Ammon's horn (tissue), 1 donor: ENCODE data around the gene SNX15.
A peak's percentile ranks its signal among the peaks of the same experiment; 100 is the strongest.
"Not testable (repeated sequence)": the region's sequence is repeated elsewhere in the genome, so short reads cannot be mapped to it uniquely, and the experiment has no call there.

Experiments
- DNase-seq: peaks from one replicate; pipeline ENCODE4 v3.0.0-alpha.2; 2016; ENCODE audit warnings: low spot score

Gene SNX15

DNA sequence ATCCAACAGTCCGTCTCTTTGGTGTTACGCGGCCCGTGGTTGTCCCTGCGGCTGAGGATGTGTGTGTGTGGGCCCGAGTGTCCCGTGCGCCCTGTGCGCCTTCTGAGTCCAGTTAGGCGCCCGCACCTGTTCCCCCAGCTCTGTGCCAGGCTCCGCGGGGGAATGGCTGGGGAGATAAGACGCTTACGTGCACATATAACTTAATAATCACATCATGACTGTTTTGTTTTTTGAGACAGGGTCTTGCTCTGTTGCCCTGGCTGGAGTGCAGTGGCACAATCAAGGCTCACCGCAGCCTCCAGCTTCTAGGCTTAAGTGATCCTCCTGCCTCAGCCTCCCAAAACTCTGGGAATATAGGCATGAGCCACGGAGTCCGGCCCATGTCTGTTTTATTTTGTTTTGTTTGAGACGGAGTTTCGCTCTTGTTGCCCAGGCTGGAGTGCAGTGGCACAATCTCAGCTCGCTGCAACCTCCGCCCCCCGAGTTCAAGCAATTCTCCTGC is 12.5 kb upstream of the SNX15 start:
- DNase-seq: no peak

- no peak for DNase-seq
Observed at GRCh38 chr11:65016705-65017104, 10.5 kb upstream of the SNX15 start.

- no peak for DNase-seq
Observed at GRCh38 chr11:65017937-65018336, 9.3 kb upstream of the SNX15 start.

DNA sequence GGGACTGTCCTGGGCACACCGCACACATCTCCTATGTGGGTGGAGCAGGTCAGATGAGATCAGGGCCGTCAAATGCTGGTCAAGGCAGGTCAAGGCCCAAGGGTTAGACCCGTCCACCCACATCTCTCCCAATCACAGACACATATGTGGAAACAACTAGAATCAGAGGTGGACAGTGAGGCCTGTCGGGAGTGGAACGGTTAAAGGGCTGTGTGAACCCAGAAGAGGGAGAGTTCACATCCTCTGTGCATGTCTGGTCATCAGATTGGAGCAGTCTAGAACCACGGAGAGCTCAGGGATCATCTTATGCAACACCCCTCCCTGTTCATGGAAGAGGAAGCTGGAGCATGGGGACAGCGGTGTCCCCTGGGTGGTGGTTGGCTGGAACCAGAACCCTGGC is 7.4 kb upstream of the SNX15 start:
- DNase-seq: no peak

DNA sequence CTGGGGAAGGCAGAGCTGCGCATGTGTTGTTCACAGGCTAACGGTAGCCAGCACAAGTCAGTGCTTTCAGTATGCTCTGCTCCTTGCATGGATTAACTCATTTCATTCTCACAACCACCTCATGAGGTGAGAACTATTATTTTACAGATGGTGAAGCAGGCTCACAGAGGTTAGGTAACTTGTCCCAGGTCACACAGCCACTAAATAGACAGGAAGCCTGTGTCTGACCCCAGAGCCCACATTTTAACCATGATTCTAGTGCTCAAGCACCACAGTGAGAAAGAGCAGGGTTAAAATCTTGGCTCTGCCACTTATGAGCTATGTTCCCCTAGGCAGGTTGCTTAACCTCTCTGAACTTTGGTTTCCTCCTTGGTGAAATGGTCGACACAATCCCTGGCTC is 6.2 kb upstream of the SNX15 start:
- no peak for DNase-seq

GRCh38 chr11:65021509-65021908 is 5.7 kb upstream of the SNX15 start:
- no peak for DNase-seq

DNA sequence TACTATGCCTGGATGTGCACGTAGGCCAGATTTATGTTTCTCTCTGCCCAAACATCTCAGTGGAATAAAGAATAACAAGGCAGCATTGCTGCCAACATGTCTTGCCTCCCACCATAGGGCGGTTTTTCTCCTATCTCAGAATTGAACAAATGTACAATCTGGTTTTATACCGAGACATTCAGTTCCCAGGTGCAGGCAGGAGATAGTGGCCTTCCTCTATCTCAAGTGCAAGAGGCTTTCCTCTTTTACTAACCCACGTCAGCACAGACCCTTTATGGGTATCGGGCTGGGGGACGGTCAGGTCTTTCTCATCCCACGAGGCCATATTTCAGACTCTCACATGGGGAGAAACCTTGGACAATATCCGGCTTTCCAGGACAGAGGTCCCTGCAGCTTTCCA is 3.7 kb upstream of the SNX15 start:
- not testable (repeated sequence) for DNase-seq

DNA sequence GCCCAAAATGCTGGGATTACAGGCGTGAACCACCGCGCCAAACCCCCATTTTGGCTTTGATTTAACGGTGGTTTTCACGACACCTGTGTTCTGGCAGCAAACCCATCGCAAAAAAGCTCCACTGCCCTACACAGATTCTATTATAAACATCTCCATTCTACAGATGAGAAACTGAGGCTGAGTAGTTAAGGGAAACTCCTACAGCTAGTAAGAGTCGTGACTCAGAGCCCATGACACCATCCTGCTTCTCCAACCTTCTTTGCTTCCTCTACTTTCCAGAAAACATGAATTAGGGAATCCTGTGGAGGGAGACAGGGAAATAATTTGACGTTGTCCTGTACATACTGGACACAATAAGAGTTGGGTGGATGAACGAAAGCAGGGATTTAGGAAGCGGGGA is 429 bp upstream of the SNX15 start:
- DNase-seq: no peak

DNA sequence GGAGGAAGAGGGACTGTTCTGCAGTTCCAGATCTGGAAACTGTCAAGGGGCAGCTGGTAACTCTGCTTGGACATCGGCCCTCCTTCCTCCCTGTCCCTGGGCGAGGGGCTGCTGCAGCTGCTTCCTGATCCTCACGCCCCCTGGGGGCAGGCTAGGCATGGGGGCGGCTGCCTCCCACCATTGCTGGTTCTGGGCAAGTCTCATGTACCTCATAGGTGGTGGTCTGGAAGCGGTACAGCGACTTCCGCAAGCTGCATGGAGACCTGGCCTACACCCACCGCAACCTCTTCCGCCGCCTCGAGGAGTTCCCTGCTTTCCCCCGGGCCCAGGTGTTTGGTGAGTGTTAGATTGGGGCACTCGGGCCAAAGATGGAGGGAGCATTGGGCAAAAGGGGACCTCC is 5.0 kb downstream of the SNX15 start:
- DNase-seq: no peak

DNA sequence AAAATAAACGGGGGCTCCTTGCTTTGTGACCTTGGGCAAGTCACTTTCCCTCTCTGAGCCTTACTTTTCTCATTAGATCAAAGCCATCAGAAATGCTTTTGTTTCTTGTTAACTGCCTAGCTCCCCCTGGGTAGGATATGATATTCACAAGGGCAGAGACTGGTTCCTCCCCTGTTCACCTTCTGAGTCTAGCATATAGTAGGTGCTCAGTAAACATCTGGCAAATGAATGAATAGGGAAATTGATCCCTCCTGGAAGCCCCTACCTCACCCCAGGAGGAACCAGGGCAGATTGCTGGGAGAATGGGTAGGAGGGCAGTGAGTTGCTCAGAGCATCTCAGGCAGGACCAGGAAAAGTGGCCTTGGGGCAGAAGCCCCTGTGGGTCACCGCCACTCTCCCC is 7.2 kb downstream of the SNX15 start:
- no peak for DNase-seq

- no peak for DNase-seq
Observed at GRCh38 chr11:65035579-65035978, 8.3 kb downstream of the SNX15 start.

- peak; percentile 81 for DNase-seq
Observed at GRCh38 chr11:65036931-65037330, 9.7 kb downstream of the SNX15 start.

GRCh38 chr11:65040520-65040846 is 13.2 kb downstream of the SNX15 start:
- DNase-seq: no peak

DNA sequence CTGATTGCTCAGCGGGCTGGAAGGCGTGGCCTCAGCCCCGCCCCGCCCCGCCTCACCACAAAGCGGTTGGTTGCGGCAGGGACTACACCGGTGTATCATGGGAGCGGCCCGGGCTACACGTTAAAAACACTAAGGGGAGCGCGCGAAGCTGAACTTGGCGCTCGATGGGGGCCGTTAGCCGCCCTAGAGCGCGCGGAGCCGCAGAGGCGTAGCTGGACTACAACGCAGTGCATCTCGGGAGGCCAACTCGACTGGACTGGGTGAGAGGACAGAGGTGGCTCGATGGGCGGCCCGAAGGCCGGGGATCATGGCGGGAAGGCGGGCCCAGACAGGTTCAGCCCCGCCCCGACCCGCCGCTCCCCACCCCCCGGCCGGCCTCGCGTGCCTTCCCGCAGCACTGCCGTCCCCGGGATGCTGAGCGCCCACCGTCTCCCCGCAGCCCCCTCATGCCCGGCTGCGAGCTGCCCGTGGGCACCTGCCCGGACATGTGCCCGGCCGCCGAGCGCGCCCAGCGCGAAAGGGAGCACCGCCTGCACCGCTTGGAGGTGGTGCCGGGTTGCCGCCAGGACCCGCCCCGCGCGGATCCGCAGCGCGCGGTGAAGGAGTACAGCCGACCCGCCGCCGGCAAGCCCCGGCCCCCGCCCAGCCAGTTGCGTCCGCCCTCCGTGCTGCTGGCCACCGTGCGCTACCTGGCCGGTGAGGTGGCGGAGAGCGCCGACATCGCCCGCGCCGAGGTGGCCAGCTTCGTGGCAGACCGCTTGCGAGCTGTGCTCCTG is 13.8 kb downstream of the SNX15 start, which contains the start of gene SAC3D1:
SAC3D1 (plus strand) TSS at position 364 of the 776 bp plus-strand sequence; CDS start at position 447, 83 bp downstream.
- peak; percentile 94 for DNase-seq

GRCh38 chr11:65042891-65043290 is 15.7 kb downstream of the SNX15 start:
- no peak for DNase-seq

GRCh38 chr11:65043881-65044501 is 16.8 kb downstream of the SNX15 start:
- DNase-seq: peak; percentile 74

- no peak for DNase-seq
Observed at GRCh38 chr11:65045061-65045460, 17.8 kb downstream of the SNX15 start.

DNA sequence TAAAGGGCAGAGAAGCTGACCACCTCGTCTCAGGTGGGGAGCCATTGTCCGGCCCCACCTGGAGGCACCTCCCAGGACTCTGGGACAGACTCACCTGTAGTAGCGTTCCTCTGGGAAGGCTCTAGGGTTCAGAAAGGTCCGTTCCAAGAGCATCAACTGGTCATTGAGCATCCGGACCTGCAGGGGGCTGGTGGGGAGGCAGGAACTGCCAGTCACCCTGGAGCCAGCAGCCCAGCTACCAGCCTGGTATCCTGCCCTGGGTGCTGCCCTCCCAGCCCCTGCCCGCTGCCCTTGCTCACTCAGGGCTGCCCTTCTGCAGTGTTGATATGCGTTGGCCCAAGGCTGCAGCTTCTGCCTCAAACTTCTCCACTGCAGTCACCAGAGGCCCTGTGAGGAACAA is 18.5 kb downstream of the SNX15 start:
- no peak for DNase-seq

DNA sequence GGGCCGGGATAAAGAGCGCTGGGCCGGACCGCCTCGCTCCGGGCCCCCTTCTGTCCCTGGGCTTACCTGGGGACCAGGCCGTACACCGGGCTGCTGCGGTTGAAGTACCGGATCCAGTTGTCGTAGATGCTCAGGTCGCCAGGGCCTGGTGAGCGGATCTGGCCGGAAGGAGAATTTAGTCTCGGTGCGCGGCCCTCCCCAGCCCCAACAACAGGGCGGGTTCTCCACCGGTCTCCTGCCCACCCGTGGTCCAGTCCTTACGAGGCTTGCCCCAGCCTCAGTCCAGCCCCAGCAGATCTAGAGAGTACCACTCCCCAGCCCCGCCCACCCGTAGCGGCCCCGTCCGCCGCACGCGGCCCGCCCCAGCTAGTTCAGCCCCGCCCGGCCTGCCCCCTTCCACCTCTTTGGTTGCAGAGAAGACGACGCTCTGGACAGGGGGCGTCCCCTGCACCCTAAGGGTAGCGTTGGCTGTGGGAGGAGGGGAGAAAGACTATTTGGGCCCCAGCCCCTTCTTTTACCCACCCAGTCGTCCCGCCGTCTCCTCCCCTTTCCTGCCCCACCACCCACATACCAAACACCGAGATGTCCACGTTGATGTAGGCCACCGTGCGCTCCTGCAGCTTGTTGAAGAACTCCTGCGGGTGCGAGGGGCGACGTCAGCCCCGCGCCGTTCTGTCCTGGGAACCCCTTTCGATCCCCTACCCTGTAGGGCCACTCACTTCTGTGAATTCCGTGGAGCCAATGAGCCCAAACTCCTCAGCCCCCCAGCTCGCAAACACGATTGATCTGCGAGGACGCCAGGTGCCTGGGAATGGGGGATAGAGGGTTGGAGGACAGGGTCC is 20.6 kb downstream of the SNX15 start:
- DNase-seq: no peak

- DNase-seq: no peak
Observed at GRCh38 chr11:65051398-65051858, 24.2 kb downstream of the SNX15 start.

GRCh38 chr11:65053827-65054508 is 26.7 kb downstream of the SNX15 start:
- DNase-seq: no peak

DNA sequence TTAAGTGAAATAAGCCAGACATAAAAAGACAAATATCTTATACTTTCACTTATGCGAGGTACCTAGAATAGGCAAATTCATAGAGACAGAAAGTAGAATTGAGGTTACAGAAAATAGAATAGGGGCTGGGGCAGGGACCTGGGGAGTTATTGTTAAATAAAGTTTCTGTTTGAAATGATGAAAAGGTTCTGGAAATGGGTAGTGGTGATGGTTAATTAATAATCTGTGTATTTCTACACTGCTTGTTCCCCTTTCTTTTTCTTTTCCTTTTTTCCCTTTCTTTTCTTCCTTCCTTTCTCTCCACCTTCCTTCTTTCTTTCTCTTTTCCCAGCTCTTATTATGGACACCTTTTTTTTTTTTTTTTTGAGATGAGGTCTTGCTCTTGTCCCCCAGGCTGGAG is 28.3 kb downstream of the SNX15 start:
- DNase-seq: no peak
